Stimulated activated CD4-positive, alpha-beta T cell treated with anti-CD3 and anti-CD28 coated beads, TNF-alpha, amount 100 ng/mL, for 1 hour (primary cell): ENCODE results near the gene MATK.

ENCODE experiments used
- DNase-seq, 3 donors: peaks; one replicate each; pipeline ENCODE4 v3.0.0-alpha.2; 2020; ENCODE audit warnings: low read depth in 3 of 3, low spot score in 1 of 3

The MATK gene

DNA sequence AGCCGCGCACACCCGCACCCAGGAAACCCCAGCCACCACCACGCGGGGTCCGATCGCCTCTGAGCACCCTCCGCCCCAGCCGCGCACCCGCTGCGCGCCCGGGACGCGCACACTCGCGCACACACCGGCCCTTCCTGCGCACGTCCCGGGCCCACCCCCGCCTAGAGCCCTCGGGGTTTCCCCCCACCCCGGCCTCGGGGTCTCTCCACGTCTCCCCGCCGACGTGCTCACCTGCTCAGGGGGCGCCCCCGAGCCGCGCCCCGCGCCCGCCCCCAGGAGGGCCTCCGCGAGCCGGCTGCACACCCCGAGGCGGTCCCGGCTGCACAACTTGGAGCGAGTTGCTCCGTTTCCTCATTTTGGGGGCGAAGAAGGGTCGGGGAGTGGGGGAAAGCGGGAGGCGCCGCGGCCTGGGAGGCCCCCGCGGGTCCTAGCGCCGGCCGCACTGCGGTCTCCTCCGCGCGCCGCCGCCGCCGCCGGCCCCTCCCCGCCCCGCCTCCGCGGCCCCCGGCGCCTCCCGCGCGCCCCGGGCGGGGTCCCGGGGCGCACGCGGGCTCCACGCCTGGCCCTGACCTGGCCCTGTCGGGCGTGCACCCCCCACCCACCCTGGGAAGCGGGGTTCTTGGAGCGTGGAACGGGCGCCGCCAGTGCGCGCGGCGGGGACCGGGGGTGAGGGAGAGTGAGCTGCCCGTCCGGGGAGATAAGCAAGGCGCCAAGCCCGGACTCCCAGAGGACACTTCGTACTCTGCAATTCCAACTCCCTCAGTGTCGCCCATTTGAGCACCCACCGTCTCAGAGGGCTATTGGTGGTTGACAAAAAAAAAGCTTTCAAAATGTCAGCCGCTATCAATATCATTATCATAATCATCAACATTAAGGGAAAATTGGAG is at the start of gene MATK:
Gene MATK, minus strand, starts transcription at position 444 of the 887 bp plus-strand sequence. CDS start 1,246 bp downstream, outside the sequence.
- peak in 1 of 3 donors; percentile 24 for DNase-seq

GRCh38 chr19:3835055-3835435 is 48.9 kb upstream of the MATK start:
- no peak for DNase-seq

- no peak for DNase-seq
Measured at GRCh38 chr19:3834349-3835054, 48.3 kb upstream of the MATK start.

DNA sequence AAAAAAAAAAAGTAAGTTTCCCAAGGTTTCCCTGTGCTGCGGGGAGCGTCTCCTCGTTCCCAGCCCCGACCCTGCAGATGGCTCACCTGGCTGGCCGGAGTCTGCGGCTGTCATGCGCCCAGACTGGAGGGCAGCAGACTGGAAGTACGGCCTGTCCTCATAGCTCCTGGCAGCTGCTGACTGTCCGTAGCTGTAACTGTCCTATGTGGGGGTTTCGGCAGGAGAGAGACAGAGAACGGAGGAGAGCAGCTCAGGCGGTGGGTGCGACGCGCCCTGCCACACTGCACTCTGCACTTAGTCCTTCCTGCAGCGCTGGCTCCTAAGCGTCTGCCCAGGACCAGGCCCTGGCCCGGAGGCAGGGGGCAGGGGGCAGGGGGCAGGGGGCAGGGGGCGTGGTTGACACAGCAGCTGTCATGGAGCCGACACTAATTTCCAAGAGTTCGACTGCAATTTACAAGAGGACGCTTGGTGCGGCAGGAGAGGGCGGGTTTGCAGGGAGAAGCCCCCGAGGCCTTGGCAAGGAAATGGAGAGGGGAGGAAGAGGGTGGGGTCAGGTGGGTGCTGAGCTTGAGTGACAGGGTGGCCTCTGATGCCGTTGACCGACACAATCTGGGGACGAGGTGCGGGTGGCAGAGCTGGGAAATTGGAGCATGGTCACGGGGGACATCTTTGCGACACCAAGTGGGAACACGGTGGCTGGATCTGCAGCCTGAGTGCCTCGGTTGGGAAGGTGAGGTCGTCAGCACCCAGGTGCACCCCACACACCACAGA is 47.6 kb upstream of the MATK start:
- no peak for DNase-seq

GRCh38 chr19:3832001-3832400 is 45.8 kb upstream of the MATK start:
- DNase-seq, result no peak

DNA sequence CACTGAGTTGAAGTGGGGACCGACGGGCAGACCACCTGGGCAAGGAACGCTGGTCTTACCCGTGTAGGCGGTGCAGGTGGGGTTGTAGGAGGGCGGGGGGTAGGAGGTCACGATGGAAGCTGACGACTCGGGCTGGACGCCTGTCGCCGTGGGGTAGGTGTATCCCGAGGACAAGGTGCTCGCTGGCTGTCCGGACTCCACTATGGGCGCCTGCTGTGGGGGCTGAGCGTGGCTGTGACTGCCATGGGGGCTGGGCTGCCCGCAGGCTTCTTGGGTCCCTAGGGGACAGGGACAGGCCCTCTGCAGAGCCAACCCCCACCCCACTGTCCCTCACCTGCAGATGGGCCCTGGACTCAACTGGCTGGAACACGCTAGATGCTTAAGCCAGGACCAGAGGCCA is 45.4 kb upstream of the MATK start:
- no peak for DNase-seq

DNA sequence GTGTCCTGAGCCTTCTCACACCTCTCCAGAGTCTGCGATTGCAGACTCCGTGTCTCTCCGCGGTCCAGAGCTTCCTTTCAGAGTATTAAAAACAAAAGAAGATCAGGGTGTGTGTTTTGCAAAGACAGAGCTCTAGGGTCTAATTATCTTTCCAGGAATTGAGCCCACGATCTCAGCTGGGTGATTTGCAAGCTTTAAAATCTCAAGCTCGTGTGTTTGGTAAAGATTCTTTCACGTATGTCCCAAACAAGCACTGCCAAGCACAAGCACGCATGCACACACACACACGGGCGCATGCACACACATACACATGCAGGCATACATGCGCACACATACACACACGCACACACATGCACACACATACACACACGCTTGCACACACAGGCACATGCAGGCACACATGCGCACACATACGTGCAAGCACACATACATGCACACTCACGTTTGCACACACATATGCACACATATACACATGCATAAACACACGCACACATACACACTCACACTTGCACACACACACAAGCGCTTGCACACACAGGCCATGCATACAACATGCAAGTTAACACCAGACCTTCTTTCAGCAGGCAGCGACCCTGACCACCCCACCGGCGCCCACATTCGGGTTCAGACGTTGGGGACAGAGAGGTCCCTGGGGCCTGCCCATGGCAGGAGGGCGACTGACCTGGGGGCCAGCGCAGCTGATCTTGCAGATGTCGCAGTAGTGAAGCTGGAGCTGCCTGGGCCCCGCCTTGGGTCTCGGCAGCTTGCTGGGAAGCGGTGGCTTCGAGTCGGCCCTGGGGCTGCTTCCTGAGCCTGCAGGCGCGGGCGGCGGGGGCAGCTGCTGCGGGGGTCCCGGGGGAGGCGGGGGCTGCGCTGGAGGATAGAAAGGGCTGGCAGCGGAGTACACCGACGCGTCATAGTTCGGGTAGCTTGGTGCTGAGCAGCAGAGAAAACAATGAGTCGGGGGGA is 44.7 kb upstream of the MATK start:
- DNase-seq, result no peak

GRCh38 chr19:3827306-3827705 is 41.1 kb upstream of the MATK start:
- DNase-seq, result no peak

- DNase-seq, result no peak
Measured at GRCh38 chr19:3826163-3826562, 40.0 kb upstream of the MATK start.

DNA sequence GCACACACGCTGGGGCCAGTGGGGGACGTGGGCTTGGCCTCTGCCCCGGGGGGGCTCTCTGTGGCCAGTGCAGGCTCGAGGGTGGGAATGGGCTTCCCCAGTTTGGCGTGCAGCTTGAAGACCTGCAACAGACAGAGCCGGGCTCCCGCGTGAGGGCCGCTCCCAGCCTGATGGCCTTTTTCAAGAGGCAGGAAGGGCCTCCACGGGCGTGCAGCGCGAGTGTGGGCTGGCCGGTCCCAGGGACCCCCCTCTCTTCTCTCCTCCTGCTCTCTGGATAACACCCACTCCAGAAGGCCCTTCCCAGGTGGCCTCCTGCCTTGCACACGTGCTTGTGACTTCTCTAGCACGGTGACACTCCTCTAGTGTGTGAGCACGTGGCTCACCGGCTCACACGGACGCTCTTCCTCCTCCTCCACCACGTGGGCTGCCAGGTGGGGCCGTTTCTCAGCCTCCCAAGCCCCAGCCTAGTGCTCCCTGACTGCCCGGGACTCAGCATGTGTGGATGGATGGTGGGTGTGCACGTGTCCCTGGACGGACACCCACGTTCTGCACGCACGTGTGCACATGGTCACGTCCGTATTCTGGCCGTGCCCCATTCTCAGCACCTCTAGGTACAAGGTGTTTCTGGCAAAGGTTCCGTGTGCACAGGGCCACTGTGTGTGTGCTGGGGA is 39.2 kb upstream of the MATK start:
- DNase-seq, result no peak

DNA sequence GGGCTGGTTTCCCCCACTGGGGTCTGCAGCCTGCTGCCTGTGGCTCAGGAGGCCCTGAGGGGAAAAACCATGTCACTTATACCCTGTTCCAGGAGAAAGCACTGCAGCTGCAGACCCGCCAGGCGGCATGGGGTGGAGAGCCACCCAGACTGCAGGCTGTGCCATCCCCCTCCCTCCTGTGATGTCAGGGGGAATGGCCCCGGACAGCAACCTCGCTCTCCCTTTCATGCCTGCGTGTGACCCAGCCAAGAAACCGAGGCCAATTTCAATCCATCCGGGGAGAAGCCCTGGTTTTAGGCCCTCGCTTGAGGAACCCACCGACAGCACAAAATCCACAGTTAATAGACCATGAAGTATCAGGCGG is 37.2 kb upstream of the MATK start:
- no peak for DNase-seq

- DNase-seq, result no peak
Measured at GRCh38 chr19:3822683-3823349, 36.6 kb upstream of the MATK start.

DNA sequence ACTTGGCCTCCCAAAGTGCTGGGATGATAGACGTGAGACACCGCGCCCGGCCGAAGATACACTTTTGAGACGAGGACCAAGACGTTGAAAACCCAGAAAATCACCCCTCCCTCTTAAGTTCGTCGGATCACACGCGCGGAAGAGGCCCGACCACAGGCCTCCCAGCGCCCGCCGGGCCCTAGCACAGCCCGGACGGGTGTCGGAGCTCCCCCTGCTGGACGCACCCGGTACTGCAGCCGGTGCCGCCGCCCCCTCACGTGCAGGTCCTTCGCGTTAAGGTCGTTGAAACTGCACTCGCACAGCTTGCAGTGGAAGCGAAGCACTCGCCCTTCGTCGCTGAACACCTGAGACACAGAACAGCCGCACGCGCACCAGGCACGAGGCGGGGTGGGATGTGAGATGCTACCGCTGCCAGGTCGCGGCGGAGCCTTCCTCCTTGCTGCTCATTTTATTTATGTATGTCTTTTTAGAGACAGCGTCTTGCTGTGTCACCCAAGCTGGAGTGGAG is 35.7 kb upstream of the MATK start:
- DNase-seq, result peak; percentile 55 to 94 (median 86)

GRCh38 chr19:3821156-3821555 is 35.0 kb upstream of the MATK start:
- no peak for DNase-seq

- no peak for DNase-seq
Measured at GRCh38 chr19:3819989-3820388, 33.8 kb upstream of the MATK start.

- DNase-seq, result no peak
Measured at GRCh38 chr19:3818918-3819317, 32.7 kb upstream of the MATK start.

DNA sequence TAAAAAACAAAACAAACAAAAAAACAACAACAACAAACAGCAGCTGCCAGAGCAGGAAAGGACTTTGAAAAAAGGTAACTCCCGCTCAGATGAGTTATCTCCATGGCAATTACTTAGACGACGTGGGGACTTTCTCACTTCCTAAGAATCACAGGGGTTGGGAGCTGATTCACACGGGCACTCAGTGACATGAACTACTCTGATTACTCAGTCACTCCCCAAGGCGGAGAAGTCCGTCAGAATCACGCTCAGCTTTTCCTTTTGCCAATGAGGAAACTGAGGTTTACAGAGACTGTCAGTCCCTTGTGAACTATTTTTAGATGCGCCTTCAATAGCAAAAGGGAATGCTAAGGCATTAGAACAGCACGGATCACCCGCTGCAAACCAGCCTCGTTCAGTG is 32.3 kb upstream of the MATK start:
- DNase-seq, result no peak

DNA sequence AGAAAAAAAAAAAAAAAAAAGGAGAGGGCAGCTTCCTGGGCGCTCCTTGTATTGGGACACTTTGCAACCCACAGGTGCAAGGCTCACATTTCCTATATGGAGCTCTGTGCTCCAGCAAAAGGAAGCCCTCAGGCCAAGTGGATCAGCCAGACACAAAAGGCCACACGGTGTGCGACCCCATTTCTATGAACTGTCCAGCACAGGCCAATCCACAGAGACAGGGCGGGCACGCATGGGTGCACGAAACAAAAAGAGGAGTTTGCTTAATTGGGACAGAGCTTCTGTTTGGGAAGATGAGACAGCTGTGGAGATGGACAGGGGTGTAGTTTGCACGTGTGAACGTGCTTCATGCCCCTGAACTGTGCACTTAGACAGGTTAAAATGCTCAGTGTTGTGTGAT is 31.6 kb upstream of the MATK start:
- no peak for DNase-seq

- no peak for DNase-seq
Measured at GRCh38 chr19:3816566-3817218, 30.5 kb upstream of the MATK start.
